Islet precursor cell (in vitro differentiated cells): ENCODE measurements around the gene GRIP2.

Experiments used
- DNase-seq: peaks from one replicate; pipeline ENCODE4 v3.0.0-alpha.2; 2018

Gene GRIP2

GRCh38 chr3:14481018-14481645 is 59.0 kb downstream of the GRIP2 start:
- DNase-seq = no peak

GRCh38 chr3:14480207-14481017 is 59.7 kb downstream of the GRIP2 start:
- peak; percentile 83 for DNase-seq

GRCh38 chr3:14479591-14479990 is 60.6 kb downstream of the GRIP2 start:
- DNase-seq = no peak

- DNase-seq = no peak
Observed at GRCh38 chr3:14478956-14479550, 61.1 kb downstream of the GRIP2 start.

GRCh38 chr3:14477311-14477935 is 62.7 kb downstream of the GRIP2 start:
- no peak for DNase-seq

- DNase-seq = no peak
Observed at GRCh38 chr3:14476583-14477265, 63.4 kb downstream of the GRIP2 start.

GRCh38 chr3:14475621-14476020 is 64.5 kb downstream of the GRIP2 start:
- DNase-seq = no peak

- no peak for DNase-seq
Observed at GRCh38 chr3:14474363-14475081, 65.6 kb downstream of the GRIP2 start.

- no peak for DNase-seq
Observed at GRCh38 chr3:14473411-14473891, 66.7 kb downstream of the GRIP2 start.

GRCh38 chr3:14472471-14473351 is 67.4 kb downstream of the GRIP2 start:
- DNase-seq = peak; percentile 98

- DNase-seq = no peak
Observed at GRCh38 chr3:14471690-14472089, 68.5 kb downstream of the GRIP2 start.

GRCh38 chr3:14471016-14471415 is 69.1 kb downstream of the GRIP2 start:
- DNase-seq = no peak

- DNase-seq = no peak
Observed at GRCh38 chr3:14470461-14470860, 69.7 kb downstream of the GRIP2 start.

- DNase-seq = no peak
Observed at GRCh38 chr3:14468621-14468981, 71.5 kb downstream of the GRIP2 start.

- DNase-seq = no peak
Observed at GRCh38 chr3:14467814-14468620, 72.1 kb downstream of the GRIP2 start.

GRCh38 chr3:14466179-14466903 is 73.8 kb downstream of the GRIP2 start:
- no peak for DNase-seq

- DNase-seq = no peak
Observed at GRCh38 chr3:14465425-14465824, 74.7 kb downstream of the GRIP2 start.

GRCh38 chr3:14464521-14464920 is 75.6 kb downstream of the GRIP2 start:
- no peak for DNase-seq

- DNase-seq = no peak
Observed at GRCh38 chr3:14464141-14464465, 76.0 kb downstream of the GRIP2 start.
